ENCODE results near the gene S1PR5. TPM values are rescaled to one million over a fixed set of nuclear protein-coding genes. Genes with fewer than 3 reads are reported as not detected.

Gene S1PR5
- 2.1 to 2.9 TPM (median 2.6 TPM) in 5 replicates for total RNA-seq (2022; extraction: Qiagen RNA extraction; ENCODE audit: low read depth)

GRCh38 chr19:10517361-10517759 is at the start of gene S1PR5:
Gene S1PR5, minus strand, starts transcription at chr19:10517447. Its CDS starts 2,436 bp downstream, at chr19:10515011.

GRCh38 chr19:10565567-10566407 is 48.5 kb upstream of the S1PR5 start, which contains the start of gene KRI1:
Gene KRI1, minus strand, starts transcription at chr19:10566010. Its CDS starts 11 bp downstream, at chr19:10565999.

GRCh38 chr19:10543420-10544241 is 26.4 kb upstream of the S1PR5 start, which contains the start of gene ATG4D:
Gene ATG4D, plus strand, starts transcription at chr19:10543904. Its CDS starts 187 bp downstream, at chr19:10544091.

GRCh38 chr19:10503002-10503789 is 14.1 kb downstream of the S1PR5 start, which contains the start of gene KEAP1:
Gene KEAP1, minus strand, starts transcription at chr19:10503356. Its CDS starts 3,323 bp downstream, at chr19:10500033.

Other genes with a start within 250 kb of the S1PR5 start
- 3.9 to 7.0 TPM (median 5.1 TPM) in 5 replicates for gene ICAM1, start 246.3 kb downstream of the S1PR5 start, total RNA-seq (2022; extraction: Qiagen RNA extraction; ENCODE audit: low read depth)
- gene ICAM4, start 230.5 kb downstream of the S1PR5 start, total RNA-seq (2022; extraction: Qiagen RNA extraction; ENCODE audit: low read depth), result 0.09 to 0.17 TPM (median 0.11 TPM) in 4 of 5 replicates, not detected in the other
- 0.57 to 1.2 TPM (median 0.65 TPM) in 5 replicates for gene ICAM5, start 227.5 kb downstream of the S1PR5 start, total RNA-seq (2022; extraction: Qiagen RNA extraction; ENCODE audit: low read depth)
- 0.87 to 3.6 TPM (median 1.7 TPM) in 5 replicates for gene ZGLP1, start 207.6 kb downstream of the S1PR5 start, total RNA-seq (2022; extraction: Qiagen RNA extraction; ENCODE audit: low read depth)
- gene FDX2, start 201.4 kb downstream of the S1PR5 start, total RNA-seq (2022; extraction: Qiagen RNA extraction; ENCODE audit: low read depth), result 21.5 to 37.1 TPM (median 29.8 TPM) in 5 replicates
- gene RAVER1, start 183.9 kb downstream of the S1PR5 start, total RNA-seq (2022; extraction: Qiagen RNA extraction; ENCODE audit: low read depth), result 21.6 to 34.4 TPM (median 30.0 TPM) in 5 replicates
- gene ICAM3, start 177.8 kb downstream of the S1PR5 start, total RNA-seq (2022; extraction: Qiagen RNA extraction; ENCODE audit: low read depth), result 5.6 to 10.2 TPM (median 8.8 TPM) in 5 replicates
- 32.6 to 51.3 TPM (median 48.2 TPM) in 5 replicates for gene TYK2, start 136.9 kb downstream of the S1PR5 start, total RNA-seq (2022; extraction: Qiagen RNA extraction; ENCODE audit: low read depth)
- gene CDC37, start 113.9 kb downstream of the S1PR5 start, total RNA-seq (2022; extraction: Qiagen RNA extraction; ENCODE audit: low read depth), result 174 to 204 TPM (median 177 TPM) in 5 replicates
- 4.3 to 6.4 TPM (median 5.1 TPM) in 5 replicates for gene PDE4A, start 96.9 kb downstream of the S1PR5 start, total RNA-seq (2022; extraction: Qiagen RNA extraction; ENCODE audit: low read depth)
- gene KEAP1, start 14.1 kb downstream of the S1PR5 start, total RNA-seq (2022; extraction: Qiagen RNA extraction; ENCODE audit: low read depth), result 59.7 to 76.3 TPM (median 65.5 TPM) in 5 replicates
- 19.2 to 23.6 TPM (median 22.5 TPM) in 5 replicates for gene ATG4D, start 26.5 kb upstream of the S1PR5 start, total RNA-seq (2022; extraction: Qiagen RNA extraction; ENCODE audit: low read depth)
- 17.0 to 19.8 TPM (median 17.8 TPM) in 5 replicates for gene KRI1, start 48.6 kb upstream of the S1PR5 start, total RNA-seq (2022; extraction: Qiagen RNA extraction; ENCODE audit: low read depth)
- gene CDKN2D, start 51.5 kb upstream of the S1PR5 start, total RNA-seq (2022; extraction: Qiagen RNA extraction; ENCODE audit: low read depth), result 4.6 to 5.4 TPM (median 5.0 TPM) in 5 replicates
- gene AP1M2, start 69.9 kb upstream of the S1PR5 start, total RNA-seq (2022; extraction: Qiagen RNA extraction; ENCODE audit: low read depth), result 36.2 to 50.7 TPM (median 39.6 TPM) in 5 replicates
- gene SLC44A2, start 108.1 kb upstream of the S1PR5 start, total RNA-seq (2022; extraction: Qiagen RNA extraction; ENCODE audit: low read depth), result 5.4 to 8.1 TPM (median 6.6 TPM) in 5 replicates
- 169 to 194 TPM (median 184 TPM) in 5 replicates for gene ILF3, start 136.9 kb upstream of the S1PR5 start, total RNA-seq (2022; extraction: Qiagen RNA extraction; ENCODE audit: low read depth)
- gene QTRT1, start 184.0 kb upstream of the S1PR5 start, total RNA-seq (2022; extraction: Qiagen RNA extraction; ENCODE audit: low read depth), result 30.4 to 37.4 TPM (median 33.7 TPM) in 5 replicates
- 44.3 to 59.1 TPM (median 54.4 TPM) in 5 replicates for gene DNM2, start 200.6 kb upstream of the S1PR5 start, total RNA-seq (2022; extraction: Qiagen RNA extraction; ENCODE audit: low read depth)

Data from A549 treated with DMSO at 1 μM for 4 hours (cell line).